NCI-H1930 (cell line): Measurements from ENCODE around the gene TANC1.
A peak's percentile ranks its signal among the peaks of the same experiment; 100 is the strongest.

Experiments used
- DNase-seq, 2 experiments: peaks; one replicate each; lab custom pipeline; 2025; lab: John Stamatoyannopoulos, UW

TANC1 gene

DNA sequence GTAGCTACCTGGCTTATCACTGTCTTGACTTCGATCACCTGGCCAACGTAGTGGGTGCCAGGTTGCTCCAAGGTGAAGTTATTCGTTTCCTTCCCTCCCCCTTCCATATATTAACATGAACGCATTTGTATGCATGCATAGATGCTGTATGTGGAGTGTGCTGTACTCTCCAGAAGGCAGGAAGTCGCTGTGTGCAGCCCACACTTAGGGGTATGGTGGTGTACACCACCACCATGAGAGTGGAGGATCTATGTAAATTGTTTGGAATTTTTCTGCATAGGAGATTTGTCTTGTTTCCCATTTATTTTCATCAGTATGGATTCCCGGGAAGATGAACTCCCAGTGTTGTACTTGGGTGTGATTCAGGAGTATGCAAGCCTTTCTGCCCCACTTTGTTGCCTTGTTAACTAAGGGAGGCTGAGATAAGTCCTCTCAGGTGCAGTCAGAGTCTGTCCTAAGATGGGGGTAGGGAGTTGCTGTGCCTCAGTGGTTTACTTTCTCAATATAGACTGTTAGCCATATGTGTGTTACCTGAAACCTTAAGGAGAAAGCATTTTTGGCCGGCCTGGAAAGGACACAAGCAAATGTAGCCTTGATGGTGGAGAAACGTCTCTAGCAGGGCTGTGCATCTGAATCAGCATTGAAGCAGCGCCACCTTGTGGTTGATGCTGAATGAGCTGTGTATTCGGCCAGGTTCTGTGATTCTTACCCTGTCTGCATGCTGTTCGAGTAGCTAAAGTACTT lies 149.8 kb downstream of the TANC1 start:
- DNase-seq = peak; percentile 63 to 83

DNA sequence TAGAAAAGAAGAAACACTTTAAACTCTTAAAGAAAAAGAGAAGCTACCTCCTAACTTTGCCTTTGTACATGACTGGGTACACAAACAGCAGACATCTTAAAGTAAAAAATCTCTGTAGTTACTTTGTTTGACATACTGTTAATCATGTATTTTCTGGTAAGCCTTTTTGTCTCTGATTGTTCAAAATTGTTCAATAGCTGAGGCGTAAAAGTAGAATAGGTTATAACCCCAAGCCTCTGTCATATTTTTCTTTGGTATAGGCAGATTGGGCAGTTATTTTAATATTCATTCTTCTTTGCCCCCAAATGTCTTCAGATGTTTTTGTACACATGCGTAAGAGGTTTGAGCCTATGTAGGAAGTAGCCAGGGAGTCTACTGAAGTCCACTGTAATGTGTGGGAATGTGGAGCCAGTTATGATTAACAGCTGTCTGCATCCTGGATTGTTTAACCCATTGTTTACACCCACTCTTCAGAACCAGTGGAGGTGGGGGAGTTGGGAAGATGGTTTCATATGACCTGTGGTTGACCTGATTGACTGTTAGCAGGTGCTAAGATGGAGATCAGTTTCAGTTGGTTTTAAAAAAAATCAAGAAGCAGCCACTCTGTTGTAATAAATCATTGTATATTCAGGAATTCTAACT lies 150.5 kb downstream of the TANC1 start:
- DNase-seq = no peak

- DNase-seq = no peak
These were observed 151.3 kb downstream of the TANC1 start for GRCh38 chr2:159119652-159120257.

- no peak for DNase-seq
These were observed 155.3 kb downstream of the TANC1 start for GRCh38 chr2:159123786-159124185.

DNA sequence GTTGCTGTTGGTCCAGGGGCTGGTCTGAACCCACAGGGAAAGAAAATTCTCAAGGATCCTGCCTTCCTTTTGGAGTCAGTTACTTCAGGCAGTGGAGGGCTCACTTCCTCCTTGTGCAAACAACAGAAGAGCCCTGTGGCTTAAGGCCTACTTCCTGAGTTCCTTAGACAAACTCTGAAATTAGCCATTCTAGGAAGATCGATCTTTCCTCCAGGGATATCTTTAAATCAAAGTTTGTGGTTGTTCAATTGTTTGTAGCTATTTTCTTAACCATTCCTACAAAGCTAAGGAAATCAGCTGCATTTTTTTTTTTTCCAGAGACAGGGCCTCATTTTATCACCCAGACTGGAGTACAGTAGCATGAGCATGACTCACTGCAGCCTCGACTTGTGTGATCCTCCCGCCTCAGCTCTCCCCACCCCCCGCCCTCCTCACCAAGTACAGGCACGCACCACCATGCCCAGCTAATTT lies 156.0 kb downstream of the TANC1 start:
- DNase-seq = no peak

DNA sequence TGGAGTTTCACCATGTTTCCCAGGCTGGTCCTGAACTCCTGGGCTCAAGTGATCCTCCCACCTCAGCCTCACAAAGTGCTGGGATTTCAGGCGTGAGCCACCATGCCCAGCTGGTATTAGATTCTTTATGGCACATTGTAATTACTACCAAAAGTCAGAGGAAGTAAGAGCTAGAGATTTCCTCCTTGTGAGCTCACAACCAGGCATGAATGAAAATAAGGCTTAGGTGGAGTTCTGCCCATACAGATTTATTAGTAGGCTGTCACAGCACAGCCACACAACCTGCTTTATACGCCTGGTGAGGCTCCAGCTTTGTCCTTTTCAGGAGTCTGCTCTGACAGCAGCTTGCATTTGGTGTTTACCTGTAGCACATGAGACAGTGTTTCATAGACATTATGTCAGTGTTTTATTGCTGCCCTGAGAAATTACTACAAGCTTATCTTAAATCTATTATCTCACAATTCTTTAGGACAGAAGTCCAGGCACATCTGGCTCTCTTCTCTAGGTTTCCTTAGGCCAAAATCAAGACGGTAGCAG lies 156.6 kb downstream of the TANC1 start:
- DNase-seq = no peak

DNA sequence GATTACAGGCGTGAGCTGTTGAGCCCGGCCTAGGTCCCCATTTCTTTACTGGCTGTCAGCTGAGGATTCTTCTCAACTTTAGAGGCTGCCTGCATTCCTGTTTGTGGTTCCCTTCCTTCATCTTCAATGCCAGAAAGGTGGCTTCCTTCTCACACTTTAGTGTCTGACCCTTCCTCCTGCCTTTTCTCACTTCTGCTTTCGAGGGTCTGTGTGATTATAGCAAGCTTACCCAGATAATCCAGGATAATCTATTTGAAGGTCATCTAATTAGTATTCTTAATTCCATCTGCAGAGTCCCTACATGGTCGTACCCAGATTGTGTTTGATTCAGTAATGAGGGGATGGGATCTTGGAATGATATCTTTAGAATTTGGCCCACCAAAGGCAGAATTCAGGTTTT lies 157.4 kb downstream of the TANC1 start:
- DNase-seq = no peak

DNA sequence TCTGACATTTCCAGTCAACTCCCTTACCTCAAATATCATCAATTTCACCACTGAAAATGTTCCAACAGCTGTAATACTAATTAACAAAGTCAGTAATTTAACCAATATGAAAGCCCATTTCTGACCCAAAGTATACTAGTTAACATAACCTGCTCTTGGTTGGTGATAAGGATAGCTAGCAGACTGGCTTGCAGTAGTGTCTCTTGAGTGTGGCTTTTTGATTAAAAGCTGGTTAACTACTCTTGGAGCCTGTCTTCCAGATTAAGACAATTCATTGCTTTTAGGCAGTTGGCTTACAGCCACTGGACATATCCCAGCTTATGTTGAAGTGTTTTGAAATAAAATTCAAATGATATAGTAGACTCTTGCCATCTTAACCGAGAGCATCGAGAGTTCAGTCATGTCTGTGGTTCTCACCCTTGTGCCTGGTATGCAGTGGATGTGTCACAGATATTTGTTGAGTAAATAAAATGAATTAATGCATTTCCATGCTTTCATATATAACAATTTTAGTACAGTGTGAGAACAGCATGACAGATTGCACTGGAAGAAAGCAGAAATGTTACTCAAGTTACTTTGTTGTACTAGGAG lies 158.1 kb downstream of the TANC1 start:
- no peak for DNase-seq

- no peak for DNase-seq
These were observed 159.8 kb downstream of the TANC1 start for GRCh38 chr2:159128191-159128590.

DNA sequence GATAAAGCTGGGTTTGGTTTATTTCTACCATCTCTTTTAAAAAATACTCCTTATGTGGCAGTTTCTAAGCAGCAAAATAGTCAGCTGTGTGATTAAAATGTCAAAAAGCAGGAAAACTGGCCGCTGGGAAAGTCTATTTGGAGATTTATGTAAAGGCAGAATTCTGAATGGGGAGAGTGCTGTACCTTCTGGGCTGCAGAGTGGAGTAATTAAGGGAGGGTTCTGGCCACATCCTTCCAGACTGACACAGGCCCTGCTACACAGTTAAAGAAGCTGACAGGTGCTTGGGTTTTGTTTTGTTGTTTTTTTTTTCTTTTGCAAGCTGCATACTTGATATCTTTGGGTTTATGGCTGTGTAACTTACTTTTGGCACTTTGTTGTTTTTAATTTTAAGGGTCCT lies 160.8 kb downstream of the TANC1 start:
- no peak for DNase-seq

GRCh38 chr2:159129824-159130223 lies 161.4 kb downstream of the TANC1 start:
- DNase-seq = no peak

DNA sequence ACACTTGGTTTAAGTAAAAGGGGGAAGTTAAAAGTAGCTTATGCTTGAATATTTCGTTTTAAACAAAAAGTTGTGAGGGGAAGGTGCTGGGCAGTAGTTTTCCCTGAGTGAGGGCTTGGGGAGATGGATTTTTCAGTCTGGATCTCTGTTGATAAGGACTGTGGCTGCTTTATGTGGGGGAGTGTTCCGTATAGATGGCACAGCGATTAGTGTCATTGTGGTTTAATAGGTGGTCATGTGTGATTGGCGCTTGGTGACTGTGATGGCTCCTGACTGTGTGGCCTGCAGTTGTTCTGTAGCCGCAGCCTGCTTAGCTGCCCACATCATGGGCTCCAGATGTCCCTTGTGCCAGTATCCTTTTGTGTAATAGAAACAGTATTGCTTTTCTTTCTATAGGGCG lies 161.9 kb downstream of the TANC1 start:
- DNase-seq = no peak

GRCh38 chr2:159131267-159131913 lies 162.9 kb downstream of the TANC1 start:
- DNase-seq = no peak

GRCh38 chr2:159131914-159132281 lies 163.5 kb downstream of the TANC1 start:
- no peak for DNase-seq

GRCh38 chr2:159133797-159134196 lies 165.4 kb downstream of the TANC1 start:
- DNase-seq = no peak

DNA sequence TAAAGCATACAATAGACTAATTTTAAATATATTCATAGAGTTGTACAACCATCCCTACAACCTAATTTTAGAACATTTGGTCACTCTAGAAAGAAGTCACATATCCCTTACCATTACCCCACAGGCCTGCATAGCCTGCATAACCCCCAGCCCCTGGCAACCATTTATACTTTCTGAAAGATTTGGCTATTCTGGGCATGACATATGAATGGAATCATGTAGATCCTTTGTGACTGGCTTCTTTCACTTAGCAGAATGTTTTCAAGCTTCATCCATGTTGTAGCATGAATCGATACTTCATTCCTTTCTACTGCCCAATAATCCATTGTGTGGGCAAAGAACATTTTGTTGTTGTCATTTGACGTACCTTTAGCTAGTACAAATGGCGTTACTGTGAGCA lies 166.5 kb downstream of the TANC1 start:
- DNase-seq = no peak

- no peak for DNase-seq
These were observed 168.0 kb downstream of the TANC1 start for GRCh38 chr2:159136391-159136790.

DNA sequence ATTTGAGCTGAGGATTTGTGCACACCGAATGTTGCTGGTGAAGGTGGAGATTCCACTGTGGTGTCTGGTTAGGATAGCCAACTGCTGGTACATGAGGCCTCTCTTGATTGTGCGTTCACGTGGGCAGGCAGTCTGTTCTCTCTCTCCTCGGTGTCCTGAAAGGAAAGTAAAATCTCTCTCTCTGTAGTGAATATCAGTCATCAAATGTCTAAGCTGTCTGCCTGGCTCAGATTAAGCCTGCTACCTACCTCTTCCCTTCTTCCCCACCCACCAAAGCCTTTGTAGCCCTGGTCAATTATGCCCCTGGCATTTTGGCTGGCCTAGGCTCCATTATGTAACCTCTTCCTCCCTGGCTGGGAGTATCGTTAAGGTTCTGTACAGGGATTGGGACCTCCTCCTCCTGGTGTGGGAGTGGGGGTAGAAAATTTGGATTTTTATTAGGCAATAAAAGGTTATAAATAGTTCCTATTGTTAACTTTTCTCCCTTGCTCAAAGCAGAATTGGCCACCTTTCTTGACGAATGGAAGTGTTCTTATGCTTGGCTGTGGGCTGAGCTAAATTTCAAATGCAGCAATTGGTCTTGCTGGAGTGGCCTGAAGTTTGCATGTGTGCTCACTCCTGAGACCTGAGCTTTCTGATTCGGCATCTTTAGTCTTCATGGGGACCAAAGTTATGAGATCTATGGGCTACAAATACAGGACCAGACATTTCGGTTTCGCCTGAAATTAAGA lies 169.2 kb downstream of the TANC1 start:
- DNase-seq = no peak

DNA sequence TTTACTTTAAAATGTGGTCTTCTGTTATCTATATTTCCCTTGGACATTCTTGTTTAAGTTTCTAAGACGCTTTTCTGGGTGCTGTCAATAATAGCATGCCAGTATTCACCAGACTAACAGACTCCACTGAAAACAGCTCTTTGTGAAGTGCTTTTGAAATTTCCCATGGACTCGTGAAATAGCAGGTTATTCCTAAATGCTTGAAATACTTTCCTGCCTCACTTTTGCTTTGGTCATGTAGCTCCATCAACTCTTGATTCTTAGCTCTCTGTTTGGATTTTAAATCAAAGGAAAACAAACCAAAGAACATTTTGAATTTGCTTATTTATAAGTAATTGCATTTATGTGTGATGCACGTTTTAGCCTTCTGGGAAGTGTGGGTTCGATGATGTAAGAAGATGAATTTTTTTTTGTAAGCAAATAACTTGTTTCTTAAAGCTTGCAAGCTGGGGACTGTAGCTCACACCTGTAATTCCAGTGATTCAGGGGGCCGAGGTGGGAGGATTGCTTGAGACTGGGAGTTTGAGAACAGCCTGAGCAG lies 170.3 kb downstream of the TANC1 start:
- no peak for DNase-seq

DNA sequence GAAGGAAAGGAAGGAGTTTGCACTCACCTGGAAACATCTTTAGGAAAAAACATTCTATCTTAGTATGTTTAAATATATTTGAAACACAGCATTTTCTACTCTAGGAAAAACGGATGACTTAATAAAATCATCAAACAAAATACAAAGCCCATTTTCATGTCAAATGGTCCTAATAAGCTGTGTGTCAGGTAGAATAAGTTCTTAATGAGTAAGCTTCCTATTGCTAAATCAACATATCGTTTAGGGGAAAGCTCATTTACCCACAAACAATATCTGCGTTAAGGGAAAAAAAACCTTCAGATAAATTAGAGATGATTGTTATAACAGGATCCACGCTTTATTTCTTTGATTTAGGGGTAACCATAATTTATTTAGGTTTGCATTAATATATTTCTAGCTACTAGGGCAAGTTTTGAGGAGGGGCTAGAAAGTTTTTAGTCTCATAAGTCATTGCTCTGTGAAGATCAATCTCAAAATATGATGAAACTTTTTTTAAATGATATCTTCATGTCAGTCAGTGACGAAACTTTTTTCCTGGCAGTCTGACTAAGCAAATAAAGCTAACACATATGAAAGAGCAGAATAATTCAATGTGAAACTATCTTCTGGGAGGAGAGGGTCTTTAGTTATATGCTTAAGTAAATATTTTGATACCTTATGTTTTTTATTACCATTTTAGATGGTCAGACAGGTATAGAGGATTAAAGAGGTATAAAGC lies 170.9 kb downstream of the TANC1 start:
- DNase-seq = no peak
